Fibroblast of peridontal ligament (primary cell): ENCODE data around the gene ABCA3.

ENCODE experiments used
- DNase-seq: peaks from one replicate; pipeline ENCODE4 v3.0.0-alpha.2; 2010; ENCODE audit errors: extremely low read depth

ABCA3 gene

DNA sequence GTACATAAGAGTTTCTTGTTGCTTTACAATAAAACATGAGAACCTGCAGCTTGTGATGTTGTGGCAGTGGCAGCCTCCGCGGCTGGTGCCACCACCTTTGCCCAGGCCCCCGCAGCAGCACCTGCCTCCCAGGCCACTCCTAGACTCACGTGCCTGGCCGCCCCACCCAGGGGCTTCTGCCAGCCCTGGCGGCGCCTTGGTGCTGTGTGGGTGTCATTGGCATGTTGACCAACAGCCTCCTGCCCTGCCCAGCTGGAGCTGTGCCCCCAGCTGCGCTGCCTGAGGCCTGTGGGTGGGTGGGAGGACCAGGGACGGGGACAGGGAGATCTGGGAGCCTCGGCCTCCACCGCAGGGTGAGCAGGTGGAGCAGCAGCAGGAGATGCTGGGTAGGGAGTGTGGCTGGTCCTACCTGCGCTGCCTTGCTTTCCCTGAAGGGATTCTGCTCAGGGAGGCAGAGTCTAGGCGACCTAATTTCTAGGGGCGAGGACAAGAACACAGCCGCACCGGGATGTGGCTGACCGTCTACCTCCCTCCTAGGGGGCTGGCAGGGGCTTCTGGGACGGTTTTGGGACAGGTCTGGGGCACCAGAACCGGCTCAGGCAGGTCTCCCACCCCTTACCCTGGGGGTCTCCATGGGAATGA is 104.7 kb downstream of the ABCA3 start:
- DNase-seq: no peak

DNA sequence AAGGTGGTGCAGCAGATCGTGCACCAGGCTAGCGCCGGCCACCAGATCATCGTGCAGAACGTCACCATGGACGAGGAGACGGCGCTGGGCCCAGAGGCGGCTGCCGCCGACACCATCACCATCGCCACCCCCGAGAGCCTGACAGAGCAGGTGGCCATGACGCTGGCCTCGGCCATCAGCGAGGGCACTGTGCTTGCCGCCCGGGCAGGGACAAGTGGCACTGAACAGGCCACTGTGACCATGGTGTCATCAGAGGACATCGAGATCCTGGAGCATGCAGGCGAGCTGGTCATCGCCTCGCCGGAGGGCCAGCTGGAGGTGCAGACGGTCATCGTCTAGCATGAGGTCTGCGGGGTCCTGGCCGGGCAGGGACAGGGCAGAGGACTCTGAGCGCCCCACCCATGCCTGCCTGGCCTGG is 105.3 kb downstream of the ABCA3 start:
- no peak for DNase-seq

DNA sequence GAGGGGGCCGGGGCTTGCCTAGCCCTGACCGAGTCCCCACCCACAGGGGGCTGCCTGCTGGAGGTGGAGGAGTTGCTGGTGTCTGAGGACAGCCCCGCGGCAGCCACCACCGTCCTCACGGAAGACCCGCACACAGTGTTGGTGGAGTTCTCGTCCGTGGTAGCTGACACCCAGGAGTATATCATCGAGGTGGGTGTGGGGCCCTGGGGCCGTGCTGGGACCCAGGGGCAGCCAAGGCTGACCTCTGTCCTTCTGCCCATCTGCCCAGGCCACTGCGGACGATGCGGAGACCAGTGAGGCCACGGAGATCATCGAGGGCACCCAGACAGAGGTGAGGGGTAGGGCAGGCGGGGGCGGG is 105.7 kb downstream of the ABCA3 start:
- no peak for DNase-seq

DNA sequence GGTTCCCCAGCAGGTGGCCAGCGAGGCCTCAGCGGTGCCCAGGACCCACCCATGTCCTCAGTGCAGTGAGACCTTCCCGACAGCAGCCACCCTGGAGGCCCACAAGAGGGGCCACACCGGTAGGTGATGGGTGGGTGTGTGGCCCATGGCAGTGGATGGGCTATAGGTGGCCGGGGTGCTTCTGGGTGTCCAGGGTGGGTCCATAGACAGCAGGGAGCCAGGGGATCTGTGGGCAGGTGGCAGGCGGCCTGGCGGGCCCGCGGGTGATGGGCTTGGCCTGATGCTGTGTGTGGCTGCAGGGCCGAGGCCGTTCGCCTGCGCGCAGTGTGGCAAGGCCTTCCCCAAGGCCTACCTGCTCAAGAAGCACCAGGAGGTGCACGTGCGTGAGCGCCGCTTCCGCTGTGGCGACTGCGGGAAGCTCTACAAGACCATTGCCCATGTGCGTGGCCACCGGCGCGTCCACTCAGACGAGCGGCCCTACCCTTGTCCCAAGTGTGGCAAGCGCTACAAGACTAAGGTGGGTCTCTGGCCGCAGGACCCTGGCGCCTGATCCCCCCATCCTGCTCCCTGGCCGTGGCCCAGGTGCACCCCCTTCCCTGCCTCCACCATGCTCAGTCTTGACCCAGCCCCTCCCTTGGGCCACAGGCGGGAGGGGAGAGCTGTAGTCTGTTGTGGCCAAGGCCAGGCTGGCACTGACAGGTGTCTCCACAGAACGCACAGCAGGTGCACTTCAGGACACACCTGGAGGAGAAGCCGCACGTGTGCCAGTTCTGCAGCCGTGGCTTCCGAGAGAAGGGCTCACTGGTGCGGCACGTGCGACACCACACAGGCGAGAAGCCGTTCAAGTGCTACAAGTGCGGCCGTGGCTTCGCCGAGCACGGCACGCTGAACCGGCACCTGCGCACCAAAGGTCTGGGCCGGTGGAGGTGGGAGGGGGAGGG is 106.4 kb downstream of the ABCA3 start:
- DNase-seq: no peak

DNA sequence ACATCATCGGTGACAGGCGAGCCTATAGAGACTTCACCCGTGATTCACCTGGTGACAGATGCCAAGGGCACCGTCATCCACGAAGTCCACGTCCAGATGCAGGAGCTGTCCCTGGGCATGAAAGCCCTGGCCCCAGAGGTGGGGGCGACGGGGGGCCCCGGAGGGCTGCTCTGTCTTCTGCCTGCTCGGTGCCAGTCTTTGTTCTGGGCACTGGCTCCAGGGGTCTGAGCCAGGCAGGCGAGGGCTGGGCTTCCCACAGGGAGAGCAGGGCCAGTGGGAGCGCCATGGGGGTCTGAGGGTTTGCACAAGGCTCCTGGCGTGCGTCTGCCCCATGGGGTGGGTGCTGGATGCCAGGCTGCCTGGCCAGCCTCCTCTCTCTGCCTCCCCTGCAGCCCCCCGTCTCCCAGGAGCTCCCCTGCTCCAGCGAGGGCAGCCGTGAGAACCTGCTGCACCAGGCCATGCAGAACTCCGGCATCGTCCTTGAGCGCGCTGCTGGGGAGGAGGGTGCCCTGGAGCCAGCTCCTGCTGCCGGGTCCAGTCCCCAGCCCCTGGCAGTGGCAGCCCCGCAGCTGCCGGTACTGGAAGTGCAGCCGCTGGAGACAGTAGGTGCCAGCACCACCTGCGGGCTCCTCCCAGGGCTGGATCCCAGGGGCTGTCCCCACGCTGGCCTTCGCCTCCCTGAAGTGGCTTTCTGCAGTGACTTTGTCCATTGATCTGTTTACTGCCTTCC is 107.3 kb downstream of the ABCA3 start:
- no peak for DNase-seq

DNA sequence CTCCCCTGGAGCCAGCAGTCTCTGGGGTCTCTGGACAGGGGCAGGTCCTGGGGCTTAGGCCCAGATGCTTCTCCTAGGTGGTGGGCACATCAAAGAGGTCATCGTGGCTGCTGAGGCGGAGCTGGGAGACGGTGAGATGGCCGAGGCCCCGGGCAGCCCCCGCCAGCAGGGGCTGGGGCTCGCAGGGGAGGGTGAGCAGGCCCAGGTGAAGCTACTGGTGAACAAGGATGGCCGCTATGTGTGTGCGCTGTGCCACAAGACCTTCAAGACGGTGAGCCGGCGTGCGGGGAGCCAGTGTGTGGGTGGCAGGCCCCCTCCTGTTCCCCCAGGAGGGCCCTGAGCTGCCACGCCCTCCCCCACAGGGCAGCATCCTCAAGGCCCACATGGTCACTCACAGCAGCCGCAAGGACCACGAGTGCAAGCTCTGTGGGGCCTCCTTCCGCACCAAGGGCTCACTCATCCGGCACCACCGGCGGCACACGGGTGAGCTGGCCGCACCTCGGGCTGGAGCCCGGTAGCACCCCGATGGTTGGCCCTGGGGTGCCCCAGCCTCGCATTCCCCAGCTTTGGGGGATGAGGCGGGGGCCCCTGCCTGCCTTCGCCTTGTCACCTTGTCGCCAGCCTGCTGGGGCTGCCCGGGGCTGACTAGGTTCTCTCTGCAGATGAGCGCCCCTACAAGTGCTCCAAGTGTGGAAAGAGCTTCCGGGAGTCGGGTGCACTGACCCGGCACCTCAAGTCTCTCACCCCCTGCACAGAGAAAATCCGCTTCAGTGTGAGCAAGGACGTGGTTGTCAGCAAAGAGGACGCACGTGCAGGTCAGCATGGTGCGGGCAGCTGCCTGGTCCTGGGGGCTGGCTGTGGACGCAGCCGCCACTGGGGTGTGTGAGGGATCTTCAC is 108.2 kb downstream of the ABCA3 start:
- no peak for DNase-seq

DNA sequence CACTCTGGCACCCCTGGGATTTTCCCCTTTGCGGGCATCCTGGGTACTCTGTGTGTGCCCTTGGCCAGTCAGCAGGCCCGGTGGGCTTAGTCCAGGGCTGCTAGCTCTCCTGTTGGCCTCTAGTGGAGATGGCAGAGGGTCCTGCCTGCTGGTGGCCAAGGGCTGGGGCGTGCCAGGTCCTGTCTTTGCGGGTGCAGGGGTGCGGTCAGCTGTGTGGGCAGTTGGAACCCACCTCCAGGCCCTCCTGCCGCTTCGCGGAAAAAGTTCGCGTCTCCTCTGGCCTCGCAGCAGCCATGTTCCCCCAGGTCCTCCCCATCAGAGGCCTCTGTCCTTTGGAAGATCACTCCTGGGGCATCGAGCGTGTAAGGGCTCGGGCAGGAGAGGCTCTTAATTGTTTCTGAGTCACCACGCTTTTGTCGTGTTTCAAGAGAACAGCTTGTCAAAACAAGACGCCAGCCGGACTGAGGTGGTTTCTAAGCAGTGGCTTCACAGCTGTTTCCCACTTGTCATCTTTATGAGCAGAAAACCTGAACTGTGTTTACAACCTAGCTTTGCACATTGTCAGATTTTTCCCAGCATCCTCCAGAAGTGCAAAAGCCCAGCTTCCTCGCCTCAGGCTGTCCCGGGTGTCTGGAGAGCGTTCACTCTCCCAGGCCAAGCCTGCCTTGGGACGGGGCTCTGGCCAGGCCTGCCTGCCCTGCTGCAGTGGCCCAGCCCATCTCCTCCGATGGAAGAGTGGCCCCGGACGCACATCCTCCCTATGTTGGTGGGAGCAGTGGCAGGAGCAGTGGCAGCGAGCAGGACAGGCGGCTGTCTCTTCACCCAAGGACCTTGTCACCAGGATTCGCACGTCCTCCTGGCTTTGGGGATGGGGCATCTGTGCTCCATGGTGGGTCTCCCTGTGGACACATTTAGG is 109.3 kb downstream of the ABCA3 start:
- no peak for DNase-seq

DNA sequence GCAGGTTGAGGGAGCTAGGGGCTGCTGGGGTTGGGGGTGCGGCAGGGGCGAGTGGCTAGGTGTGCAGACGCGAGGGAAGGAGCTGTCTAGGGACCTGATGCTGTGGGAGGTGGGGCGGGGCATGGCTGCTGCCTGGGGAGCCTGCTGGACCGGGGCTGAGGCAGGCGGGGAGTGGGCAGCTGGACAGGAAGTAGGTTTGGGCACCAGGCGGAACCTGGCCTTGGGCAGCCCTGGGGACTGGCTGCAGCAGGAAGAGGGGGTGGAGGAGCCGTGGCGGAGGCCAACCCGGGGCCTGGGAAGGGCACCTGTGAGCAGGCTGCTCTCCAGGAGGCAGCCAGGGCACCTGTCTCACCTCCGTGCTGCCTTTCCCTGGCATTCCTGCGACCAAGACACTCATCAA is 110.2 kb downstream of the ABCA3 start:
- DNase-seq: no peak

DNA sequence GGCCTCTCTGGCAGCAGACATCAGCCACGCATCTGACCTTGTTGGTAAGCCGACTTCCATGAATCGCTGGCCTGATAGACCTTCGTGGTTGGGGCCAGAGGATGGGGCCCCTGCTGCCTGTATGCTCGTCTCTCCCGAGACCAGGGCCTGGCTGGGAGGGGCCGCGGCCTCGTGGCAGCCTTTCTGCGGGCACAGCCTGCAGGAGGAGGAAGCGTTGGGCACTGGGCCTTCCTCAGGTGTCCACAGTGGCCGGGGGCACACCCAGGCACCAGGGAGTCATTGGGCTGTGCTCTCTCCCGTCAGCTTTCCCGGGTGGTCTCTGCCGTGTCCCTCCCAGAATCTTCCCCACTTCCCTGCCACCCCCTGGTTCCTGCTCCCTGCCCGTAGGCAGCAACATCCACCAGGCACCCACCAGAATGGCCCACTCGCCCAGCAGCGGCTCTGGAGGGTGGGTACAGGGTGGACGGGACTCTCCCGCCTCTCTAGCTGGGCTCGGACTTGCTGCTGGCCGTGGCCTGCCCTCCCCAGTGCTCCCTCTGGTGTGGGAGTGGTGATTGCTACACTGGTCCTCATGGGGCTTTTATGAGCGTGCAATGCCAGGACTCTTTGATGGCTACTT is 110.8 kb downstream of the ABCA3 start:
- DNase-seq: no peak

DNA sequence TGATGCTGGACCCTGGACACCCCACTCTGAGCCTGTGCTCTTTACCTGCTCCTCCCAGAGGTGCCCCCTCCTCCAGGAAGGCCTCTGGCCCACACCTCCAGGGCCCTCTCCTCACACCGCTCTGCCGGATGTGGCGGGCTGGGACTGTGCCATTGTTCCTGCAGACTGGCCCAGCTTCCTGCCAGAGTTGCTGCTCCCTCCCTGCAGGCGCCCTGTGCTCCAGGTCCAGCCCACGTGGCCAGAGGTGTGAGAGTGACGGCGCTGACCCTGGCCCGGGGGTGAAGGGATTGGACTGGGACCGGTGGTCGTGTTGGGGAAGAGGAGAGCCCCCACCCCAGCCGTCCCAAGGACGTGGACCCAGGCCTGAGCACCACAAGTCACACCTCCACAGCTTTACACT is 111.4 kb downstream of the ABCA3 start:
- DNase-seq: no peak

DNA sequence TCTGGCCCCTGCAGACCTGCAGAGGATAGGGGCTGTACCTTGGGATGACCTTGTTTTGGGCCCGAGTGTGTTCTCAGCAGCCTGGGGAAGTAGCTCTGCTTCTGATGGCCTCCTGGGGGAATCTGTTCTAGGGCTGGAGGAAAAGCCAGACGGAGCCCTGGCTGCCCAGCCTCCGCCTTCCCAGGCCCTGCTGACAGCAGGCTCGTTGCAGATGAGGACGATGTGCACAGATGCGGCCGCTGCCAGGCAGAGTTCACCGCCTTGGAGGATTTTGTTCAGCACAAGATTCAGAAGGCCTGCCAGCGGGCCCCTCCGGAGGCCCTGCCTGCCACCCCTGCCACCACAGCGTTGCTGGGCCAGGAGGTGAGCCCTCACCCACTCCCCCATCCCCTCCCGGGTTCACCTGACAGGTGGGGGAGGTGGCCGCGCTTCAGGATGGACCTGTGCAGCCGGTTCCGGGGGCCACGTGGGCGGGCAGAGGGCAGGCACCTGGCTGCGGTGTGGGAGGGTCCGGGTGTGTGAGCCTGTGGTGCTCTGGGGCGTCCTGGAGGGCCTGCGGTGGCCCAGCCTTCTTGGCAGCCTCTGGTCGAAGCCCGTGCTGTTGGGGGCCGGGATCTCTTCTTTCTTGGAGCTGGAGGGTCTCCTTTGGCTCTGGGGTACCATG is 112.2 kb downstream of the ABCA3 start:
- DNase-seq: no peak

DNA sequence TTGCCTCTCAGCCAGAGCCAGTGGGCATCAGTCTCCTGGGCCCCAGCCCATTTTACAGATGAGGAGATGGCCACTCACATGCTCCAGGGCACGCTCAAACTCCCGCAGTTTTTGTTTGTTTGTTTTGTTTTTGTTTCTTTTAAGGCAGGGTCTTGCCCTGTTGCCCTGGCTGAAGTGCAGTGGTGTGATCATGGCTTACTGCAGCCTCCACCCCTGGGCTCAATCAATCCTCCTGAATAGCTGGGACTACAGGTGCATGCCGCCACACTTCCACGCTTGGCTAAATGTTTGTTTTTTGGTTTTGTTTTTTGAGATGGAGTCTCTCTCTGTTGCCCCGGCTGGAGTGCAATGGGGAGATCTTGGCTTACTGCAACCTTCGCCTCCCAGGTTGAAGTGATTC is 113.6 kb downstream of the ABCA3 start:
- DNase-seq: no peak

DNA sequence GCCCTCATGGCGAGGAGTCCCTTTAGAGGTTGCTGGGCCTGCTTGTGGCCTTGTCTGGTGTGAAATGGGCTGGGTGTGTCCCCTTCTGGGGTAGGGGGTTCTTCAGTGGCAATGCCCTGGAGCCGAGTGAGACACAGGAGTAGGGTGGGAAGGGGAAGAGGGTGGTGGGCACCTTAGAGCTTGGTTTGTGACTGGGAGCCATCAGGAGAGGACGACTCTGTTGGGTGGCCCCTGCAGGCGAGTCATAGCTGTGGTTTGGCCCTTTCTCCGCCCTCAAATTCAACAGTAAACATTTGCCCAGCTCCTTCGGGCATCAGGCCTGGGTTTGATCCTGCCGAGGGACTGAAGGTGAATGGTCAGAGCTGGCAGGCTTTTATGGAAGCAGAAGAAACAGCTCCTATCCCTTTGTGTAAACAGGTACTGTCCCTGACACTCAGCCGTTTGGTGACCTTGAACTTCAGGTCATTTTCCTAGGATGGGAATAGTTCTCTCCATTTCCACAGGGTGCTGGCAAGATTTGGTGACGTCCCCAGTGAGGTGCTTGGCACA is 114.2 kb downstream of the ABCA3 start:
- no peak for DNase-seq
